Stimulated activated CD4-positive, alpha-beta T cell treated with anti-CD3 and anti-CD28 coated beads, Interleukin-15, amount 100 ng/mL, for 1 hour (primary cell): Measurements from ENCODE around the gene HYAL1.

Experiments
- DNase-seq, 2 donors: peaks; one replicate each; pipeline ENCODE4 v3.0.0-alpha.2; 2020; ENCODE audit warnings: low read depth in 1 of 2, low spot score in 1 of 2

Gene HYAL1

GRCh38 chr3:50303013-50303815 lies at the start of gene HYAL1:
TSS of gene HYAL1 (minus strand) at chr3:50303574. CDS start at chr3:50302956, 618 bp downstream.
- DNase-seq: no peak

GRCh38 chr3:50352781-50353180 lies 49.4 kb upstream of the HYAL1 start:
- DNase-seq: no peak

GRCh38 chr3:50351323-50351697 lies 47.9 kb upstream of the HYAL1 start:
- DNase-seq: no peak

- DNase-seq: peak; percentile 99
Observed at GRCh38 chr3:50350527-50351322, 47.4 kb upstream of the HYAL1 start, which contains the start of the genes CYB561D2 and NPRL2. TSS of gene CYB561D2 (plus strand) at chr3:50350862. CDS start at chr3:50351434, 572 bp downstream. TSS of gene NPRL2 (minus strand) at chr3:50350775. CDS start at chr3:50350652, 123 bp downstream.

GRCh38 chr3:50350213-50350526 lies 46.8 kb upstream of the HYAL1 start:
- no peak for DNase-seq

GRCh38 chr3:50347187-50347813 lies 43.9 kb upstream of the HYAL1 start:
- DNase-seq: peak; percentile 52 to 56

- peak; percentile 57 to 59 for DNase-seq
Observed at GRCh38 chr3:50345586-50346234, 42.3 kb upstream of the HYAL1 start, which contains the start of gene ZMYND10. TSS of gene ZMYND10 (minus strand) at chr3:50345732. CDS start at chr3:50345579, 153 bp downstream.

GRCh38 chr3:50345008-50345407 lies 41.6 kb upstream of the HYAL1 start:
- no peak for DNase-seq

GRCh38 chr3:50342813-50343633 lies 39.6 kb upstream of the HYAL1 start:
- no peak for DNase-seq

- no peak for DNase-seq
Observed at GRCh38 chr3:50341996-50342650, 38.7 kb upstream of the HYAL1 start.

- no peak for DNase-seq
Observed at GRCh38 chr3:50341537-50341936, 38.2 kb upstream of the HYAL1 start.

- DNase-seq: peak; percentile 44 to 49
Observed at GRCh38 chr3:50340448-50341329, 37.3 kb upstream of the HYAL1 start, which contains the start of gene RASSF1. TSS of gene RASSF1 (minus strand) at chr3:50340836. CDS start at chr3:50340805, 31 bp downstream.

- no peak for DNase-seq
Observed at GRCh38 chr3:50340147-50340447, 36.7 kb upstream of the HYAL1 start.

- DNase-seq: no peak
Observed at GRCh38 chr3:50339485-50340146, 36.2 kb upstream of the HYAL1 start.

- no peak for DNase-seq
Observed at GRCh38 chr3:50338965-50339364, 35.6 kb upstream of the HYAL1 start.

GRCh38 chr3:50337175-50337861 lies 33.9 kb upstream of the HYAL1 start:
- DNase-seq: peak; percentile 85 to 88

- no peak for DNase-seq
Observed at GRCh38 chr3:50336452-50337174, 33.2 kb upstream of the HYAL1 start.
